Brain microvascular endothelial cell (primary cell): ENCODE measurements around the gene MAN1C1.

ENCODE experiments used
- DNase-seq: peaks from one replicate; pipeline ENCODE4 v3.0.0-alpha.2; 2020
- H3K27ac ChIP-seq: fragments of 250-450 bp; sonication (Bioruptor Pico); 2 replicates; pipeline ENCODE4 v1.5.1; 2020; ENCODE audit warnings: mild to moderate bottlenecking, moderate library complexity
- H3K27me3 ChIP-seq: fragments of 250-450 bp; sonication (Bioruptor Pico); replicated peaks from 2 replicates; pipeline ENCODE4 v1.5.1; 2020; ENCODE audit warnings: mild to moderate bottlenecking
- H3K36me3 ChIP-seq: fragments of 250-450 bp; sonication (Bioruptor Pico); replicated peaks from 2 replicates; pipeline ENCODE4 v1.5.1; 2020; ENCODE audit warnings: mild to moderate bottlenecking
- H3K4me3 ChIP-seq: 2 replicates; pipeline ENCODE4 v1.5.1; 2011; ENCODE audit warnings: low read depth, mild to moderate bottlenecking, control low read depth, low read length, moderate library complexity
- in situ Hi-C: cut with HindIII; loops from 2 replicates; pipeline ENCODE4 v1.10.0; 2017; ENCODE audit warnings: low sequenced_read_pairs, low pct_ligation_motif_present
- TF ChIP-seq, protein P1 (sequence below): IDR thresholded peaks from 2 replicates; pipeline ENCODE4 v1.5.1; 2011; ENCODE audit warnings: low read depth, mild to moderate bottlenecking, moderate library complexity, low read length, control low read depth, inconsistent platforms; ENCODE audit errors: missing control alignments

Gene MAN1C1

DNA sequence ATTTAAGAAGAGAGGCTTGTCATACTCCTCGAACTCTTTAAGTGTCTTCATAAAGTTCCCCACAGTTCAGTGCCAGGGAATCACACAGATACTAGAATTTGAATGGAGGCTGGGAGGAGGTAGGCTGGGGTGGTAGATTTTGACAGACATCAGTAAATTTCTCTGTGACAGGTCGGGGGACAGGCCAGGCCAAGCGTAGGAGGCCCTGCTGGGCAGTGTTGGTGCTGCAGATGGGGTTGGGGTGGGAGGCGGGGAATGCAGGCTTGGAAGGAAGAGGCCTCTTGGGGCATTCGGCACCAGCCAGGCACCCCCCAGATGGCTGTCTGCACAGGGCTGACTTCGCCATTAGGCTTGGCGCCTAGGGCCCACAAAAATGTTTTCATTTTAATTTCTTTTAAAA, 84.0 kb downstream of the MAN1C1 start:
- H3K27me3 ChIP-seq = no peaks in the 10 kb centered on the region
- H3K27ac ChIP-seq = no peak overlapping the region
- in situ Hi-C loops = no loop called here
- H3K4me3 ChIP-seq = no peak overlapping the region
- no peak for DNase-seq
- no peaks in the 10 kb centered on the region for H3K36me3 ChIP-seq
- TF ChIP-seq, protein P1, sequence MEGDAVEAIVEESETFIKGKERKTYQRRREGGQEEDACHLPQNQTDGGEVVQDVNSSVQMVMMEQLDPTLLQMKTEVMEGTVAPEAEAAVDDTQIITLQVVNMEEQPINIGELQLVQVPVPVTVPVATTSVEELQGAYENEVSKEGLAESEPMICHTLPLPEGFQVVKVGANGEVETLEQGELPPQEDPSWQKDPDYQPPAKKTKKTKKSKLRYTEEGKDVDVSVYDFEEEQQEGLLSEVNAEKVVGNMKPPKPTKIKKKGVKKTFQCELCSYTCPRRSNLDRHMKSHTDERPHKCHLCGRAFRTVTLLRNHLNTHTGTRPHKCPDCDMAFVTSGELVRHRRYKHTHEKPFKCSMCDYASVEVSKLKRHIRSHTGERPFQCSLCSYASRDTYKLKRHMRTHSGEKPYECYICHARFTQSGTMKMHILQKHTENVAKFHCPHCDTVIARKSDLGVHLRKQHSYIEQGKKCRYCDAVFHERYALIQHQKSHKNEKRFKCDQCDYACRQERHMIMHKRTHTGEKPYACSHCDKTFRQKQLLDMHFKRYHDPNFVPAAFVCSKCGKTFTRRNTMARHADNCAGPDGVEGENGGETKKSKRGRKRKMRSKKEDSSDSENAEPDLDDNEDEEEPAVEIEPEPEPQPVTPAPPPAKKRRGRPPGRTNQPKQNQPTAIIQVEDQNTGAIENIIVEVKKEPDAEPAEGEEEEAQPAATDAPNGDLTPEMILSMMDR = peak; percentile 52

DNA sequence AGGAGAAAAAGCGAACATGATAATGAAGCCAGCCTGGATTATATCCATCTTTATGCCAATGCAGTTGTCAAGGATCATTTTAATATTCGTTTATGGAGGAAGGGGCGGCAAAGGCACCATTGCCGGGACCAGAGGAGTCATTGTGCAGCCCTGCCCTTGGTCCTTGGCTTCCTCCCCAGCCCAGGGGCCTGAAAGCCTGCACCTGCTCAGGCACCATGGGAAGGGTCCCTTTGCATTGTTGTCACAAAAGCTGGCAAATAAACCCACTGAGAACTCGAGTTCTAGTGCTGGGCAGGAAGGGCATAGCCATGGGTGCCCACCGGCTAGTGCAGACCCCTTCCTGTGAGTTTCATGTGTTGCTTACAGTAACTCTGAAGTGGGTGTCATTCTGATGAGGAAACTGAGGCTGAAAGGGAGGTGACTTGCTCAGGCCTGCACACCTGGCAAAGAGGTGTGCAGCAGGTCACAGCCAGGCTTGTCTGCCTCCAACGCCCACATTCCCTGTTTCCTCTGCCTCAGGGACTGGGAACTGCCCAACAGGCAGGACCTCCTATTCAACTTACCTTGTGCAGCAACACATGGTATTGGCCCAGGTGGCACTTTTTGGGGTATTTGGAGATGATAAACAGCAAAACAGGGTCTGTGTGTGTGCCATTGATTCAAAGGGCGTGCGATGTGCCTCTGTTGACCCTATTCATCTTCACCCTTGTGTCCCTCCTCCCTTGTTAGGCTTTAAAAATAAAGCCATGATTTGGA, 84.6 kb downstream of the MAN1C1 start:
- no peak overlapping the region for H3K4me3 ChIP-seq
- H3K27ac ChIP-seq = no peak overlapping the region
- TF ChIP-seq, protein P1 = no peak
- no peaks in the 10 kb centered on the region for H3K27me3 ChIP-seq
- no peaks in the 10 kb centered on the region for H3K36me3 ChIP-seq
- in situ Hi-C loops = no loop called here
- DNase-seq = no peak

DNA sequence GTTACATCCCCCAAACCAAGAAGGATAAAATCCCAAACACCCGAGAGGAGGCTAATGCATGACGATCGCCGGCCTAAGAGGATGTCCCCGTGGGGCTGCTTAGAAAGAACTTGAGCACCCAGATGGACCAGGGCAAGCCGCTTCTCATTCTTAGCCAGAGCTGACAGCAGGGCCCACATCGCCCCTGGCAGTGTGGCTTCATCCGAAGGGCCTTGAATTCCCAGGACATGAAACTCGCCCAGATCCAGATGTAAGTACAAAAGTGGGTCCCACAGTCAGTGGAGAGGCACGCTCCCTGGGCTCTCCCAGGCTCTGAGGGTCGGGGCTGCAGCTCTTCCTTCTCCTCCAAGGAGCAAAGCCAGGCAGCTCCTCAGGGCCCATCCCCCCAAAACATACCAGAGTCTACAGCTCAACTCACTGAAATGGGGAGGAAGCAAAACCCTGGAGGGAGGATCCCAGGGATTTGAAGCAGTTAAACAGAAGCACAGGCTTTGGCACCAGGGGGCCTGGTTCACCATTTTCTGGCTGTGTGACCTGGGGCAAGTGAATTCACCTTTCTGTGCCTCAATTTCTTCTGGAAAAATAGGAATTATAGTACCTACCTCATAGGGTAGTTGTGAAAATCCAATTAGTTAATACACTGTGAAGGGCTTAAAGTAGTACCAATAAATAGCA, 85.6 kb downstream of the MAN1C1 start:
- peak; percentile 33 for DNase-seq
- no peak overlapping the region for H3K27ac ChIP-seq
- H3K36me3 ChIP-seq = no peaks in the 10 kb centered on the region
- in situ Hi-C loops = no loop called here
- H3K27me3 ChIP-seq = no peaks in the 10 kb centered on the region
- TF ChIP-seq, protein P1 = no peak
- no peak overlapping the region for H3K4me3 ChIP-seq

DNA sequence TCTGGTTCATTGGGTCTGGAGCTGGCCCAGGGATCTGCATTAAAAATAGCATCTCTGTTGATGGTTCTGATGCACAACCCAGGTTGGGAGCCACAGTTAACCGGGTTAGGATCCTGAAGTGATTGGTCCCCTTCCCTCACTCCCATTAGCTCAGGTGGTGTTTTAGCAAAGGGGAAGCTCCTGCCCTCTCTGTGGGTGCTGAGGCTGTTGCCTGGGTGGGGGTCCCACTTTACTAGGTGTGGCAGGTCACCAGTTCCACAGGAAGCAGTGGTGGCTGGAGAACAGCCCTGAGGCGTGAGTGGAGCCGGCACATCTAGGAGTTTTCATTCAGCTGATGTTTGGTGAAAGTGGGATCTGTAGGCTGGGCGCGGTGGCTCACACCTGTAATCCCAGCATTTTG, 86.5 kb downstream of the MAN1C1 start:
- no peak for DNase-seq
- H3K27ac ChIP-seq = no peak overlapping the region
- TF ChIP-seq, protein P1 = no peak
- no peaks in the 10 kb centered on the region for H3K36me3 ChIP-seq
- H3K27me3 ChIP-seq = no peaks in the 10 kb centered on the region
- H3K4me3 ChIP-seq = no peak overlapping the region
- in situ Hi-C loops = no loop called here

DNA sequence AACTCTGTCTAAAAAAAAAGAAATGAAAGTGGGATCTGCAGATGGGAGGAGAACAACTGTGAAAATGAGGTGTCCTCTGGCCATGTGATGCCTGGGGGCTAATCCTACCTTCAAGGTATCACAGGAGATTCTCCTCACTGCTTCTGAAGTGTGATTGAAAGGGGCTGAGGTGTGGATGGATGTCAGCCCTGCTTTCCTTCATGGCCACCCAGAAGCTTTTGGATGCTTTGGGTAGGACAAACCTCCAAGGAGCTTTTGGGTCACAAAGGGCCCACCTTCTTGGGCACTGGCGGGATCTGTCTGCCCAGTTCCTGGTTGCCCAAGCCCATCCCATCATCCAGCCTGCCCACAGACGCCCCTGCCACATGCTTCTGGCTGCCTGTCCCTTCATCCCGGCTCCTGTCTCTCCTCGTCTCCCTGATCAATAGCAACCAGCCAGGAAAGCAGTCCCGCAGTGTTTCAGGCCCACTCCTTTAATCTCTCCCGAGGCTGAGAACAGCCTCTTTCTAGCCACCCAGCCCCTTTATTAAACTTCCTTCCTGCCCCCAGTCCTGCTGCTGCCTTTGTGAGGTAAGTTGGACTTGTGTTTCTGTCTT, 87.2 kb downstream of the MAN1C1 start:
- in situ Hi-C loops = no loop called here
- H3K4me3 ChIP-seq = no peak overlapping the region
- no peak overlapping the region for H3K27ac ChIP-seq
- TF ChIP-seq, protein P1 = no peak
- no peaks in the 10 kb centered on the region for H3K27me3 ChIP-seq
- DNase-seq = no peak
- no peaks in the 10 kb centered on the region for H3K36me3 ChIP-seq
